Measurements from ENCODE around the gene SLC38A8. TPM values are rescaled to one million over a fixed set of nuclear protein-coding genes. Genes with fewer than 3 reads are reported as not detected.

SLC38A8 gene
- total and polyA plus RNA-seq, 4 donors = 0.28 to 1.4 (median 1.1) TPM

GRCh38 chr16:84009282-84009681, 33.3 kb downstream of the SLC38A8 start:
- H3K36me3 ChIP-seq (ENCODE audit: control insufficient read depth, insufficient read depth, low read length) = no peaks in the 10 kb centered on the region
- H3K27me3 ChIP-seq (ENCODE audit: control insufficient read depth, insufficient read depth, low read length) = no peaks in the 10 kb centered on the region
- peaks cover 9% of the 10 kb centered on the region for H3K4me1 ChIP-seq (ENCODE audit: control insufficient read depth, insufficient read depth, low read length)
- H3K27ac ChIP-seq (ENCODE audit: low read depth, low read length) = no peak overlapping the region
- DNase-seq (ENCODE audit: low read depth in 4 of 6, low spot score in 6 of 6) = no peak
- no peak overlapping the region for H3K4me3 ChIP-seq (ENCODE audit: low read depth, low read length)
- WGBS (ENCODE audit: insufficient coverage) = 94% methylated on average over 6 of the region's 6 CpGs
- H3K9me3 ChIP-seq (ENCODE audit: control insufficient read depth, insufficient read depth, low read length) = no peaks in the 10 kb centered on the region

GRCh38 chr16:84007965-84008364, 34.6 kb downstream of the SLC38A8 start:
- peaks cover 9% of the 10 kb centered on the region for H3K4me1 ChIP-seq (ENCODE audit: control insufficient read depth, insufficient read depth, low read length)
- H3K9me3 ChIP-seq (ENCODE audit: control insufficient read depth, insufficient read depth, low read length) = no peaks in the 10 kb centered on the region
- 51% methylated on average over 3 of the region's 8 CpGs for WGBS (ENCODE audit: insufficient coverage)
- no peak overlapping the region for H3K27ac ChIP-seq (ENCODE audit: low read depth, low read length)
- no peak overlapping the region for H3K4me3 ChIP-seq (ENCODE audit: low read depth, low read length)
- H3K27me3 ChIP-seq (ENCODE audit: control insufficient read depth, insufficient read depth, low read length) = no peaks in the 10 kb centered on the region
- no peaks in the 10 kb centered on the region for H3K36me3 ChIP-seq (ENCODE audit: control insufficient read depth, insufficient read depth, low read length)
- no peak for DNase-seq (ENCODE audit: low read depth in 4 of 6, low spot score in 6 of 6)

DNA sequence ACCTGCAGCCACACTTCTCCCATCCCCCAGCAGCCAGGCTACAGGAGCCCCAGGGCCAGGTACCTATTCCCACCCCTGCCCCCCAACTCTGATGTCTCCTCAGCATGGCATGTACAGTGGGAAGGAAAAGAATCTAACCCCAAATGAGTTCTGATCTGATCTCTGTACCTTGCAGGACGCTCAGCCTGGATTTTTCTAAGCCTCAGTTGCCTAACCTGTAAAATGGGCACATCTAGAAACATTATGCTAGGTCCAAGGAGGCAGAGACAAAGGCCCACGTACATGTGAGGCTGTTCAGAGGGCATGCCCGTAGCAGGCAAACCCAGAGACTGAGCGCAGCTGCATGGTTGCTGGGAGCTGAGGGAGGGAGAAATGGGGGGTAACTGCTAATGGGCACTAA, 35.1 kb downstream of the SLC38A8 start:
- Histone ChIP-seq H3K36me3 (ENCODE audit: control insufficient read depth, insufficient read depth, low read length) (no peaks in the 10 kb centered on the region), H3K4me1 (ENCODE audit: control insufficient read depth, insufficient read depth, low read length) (peaks cover 9% of the 10 kb centered on the region), H3K27me3 (ENCODE audit: control insufficient read depth, insufficient read depth, low read length) (no peaks in the 10 kb centered on the region), H3K9me3 (ENCODE audit: control insufficient read depth, insufficient read depth, low read length) (no peaks in the 10 kb centered on the region), H3K4me3 (ENCODE audit: low read depth, low read length) (no peak overlapping the region), H3K27ac (ENCODE audit: low read depth, low read length) (no peak overlapping the region)
- WGBS (ENCODE audit: insufficient coverage) = 81% methylated on average over 4 of the region's 4 CpGs
- DNase-seq (ENCODE audit: low read depth in 4 of 6, low spot score in 6 of 6) = no peak

DNA sequence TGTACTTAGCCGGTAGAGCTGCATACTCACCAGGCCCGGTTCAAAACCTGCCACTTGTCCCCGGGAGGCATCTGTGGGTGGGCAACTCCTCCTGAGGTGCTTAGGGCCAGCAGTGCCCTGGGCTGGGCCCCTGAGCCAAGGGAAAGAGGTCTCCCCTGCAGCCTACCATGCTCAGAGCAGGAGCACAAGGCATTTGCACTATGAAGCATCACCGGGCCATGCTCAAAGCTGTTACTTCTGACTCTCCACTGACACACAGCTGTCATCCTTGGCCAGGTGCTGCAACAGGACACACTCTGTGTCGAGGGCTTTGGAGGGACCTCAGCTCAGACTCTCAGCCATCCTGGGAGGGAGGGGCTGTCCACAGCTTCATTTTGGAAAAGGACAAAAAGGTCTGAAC, 37.2 kb downstream of the SLC38A8 start:
- no peaks in the 10 kb centered on the region for H3K27me3 ChIP-seq (ENCODE audit: control insufficient read depth, insufficient read depth, low read length)
- no peak for DNase-seq (ENCODE audit: low read depth in 4 of 6, low spot score in 6 of 6)
- no peaks in the 10 kb centered on the region for H3K4me1 ChIP-seq (ENCODE audit: control insufficient read depth, insufficient read depth, low read length)
- no peak overlapping the region for H3K4me3 ChIP-seq (ENCODE audit: low read depth, low read length)
- H3K36me3 ChIP-seq (ENCODE audit: control insufficient read depth, insufficient read depth, low read length) = peaks cover 18% of the 10 kb centered on the region
- H3K9me3 ChIP-seq (ENCODE audit: control insufficient read depth, insufficient read depth, low read length) = no peaks in the 10 kb centered on the region
- no peak overlapping the region for H3K27ac ChIP-seq (ENCODE audit: low read depth, low read length)
- 71% methylated on average over 4 of the region's 5 CpGs for WGBS (ENCODE audit: insufficient coverage)

GRCh38 chr16:84004442-84004841, 38.2 kb downstream of the SLC38A8 start:
- WGBS (ENCODE audit: insufficient coverage) = 84% methylated on average over 7 of the region's 7 CpGs
- no peaks in the 10 kb centered on the region for H3K9me3 ChIP-seq (ENCODE audit: control insufficient read depth, insufficient read depth, low read length)
- peaks cover 2% of the 10 kb centered on the region for H3K4me1 ChIP-seq (ENCODE audit: control insufficient read depth, insufficient read depth, low read length)
- DNase-seq (ENCODE audit: low read depth in 4 of 6, low spot score in 6 of 6) = no peak
- H3K36me3 ChIP-seq (ENCODE audit: control insufficient read depth, insufficient read depth, low read length) = peaks cover 21% of the 10 kb centered on the region
- H3K27ac ChIP-seq (ENCODE audit: low read depth, low read length) = no peak overlapping the region
- H3K4me3 ChIP-seq (ENCODE audit: low read depth, low read length) = no peak overlapping the region
- no peaks in the 10 kb centered on the region for H3K27me3 ChIP-seq (ENCODE audit: control insufficient read depth, insufficient read depth, low read length)

DNA sequence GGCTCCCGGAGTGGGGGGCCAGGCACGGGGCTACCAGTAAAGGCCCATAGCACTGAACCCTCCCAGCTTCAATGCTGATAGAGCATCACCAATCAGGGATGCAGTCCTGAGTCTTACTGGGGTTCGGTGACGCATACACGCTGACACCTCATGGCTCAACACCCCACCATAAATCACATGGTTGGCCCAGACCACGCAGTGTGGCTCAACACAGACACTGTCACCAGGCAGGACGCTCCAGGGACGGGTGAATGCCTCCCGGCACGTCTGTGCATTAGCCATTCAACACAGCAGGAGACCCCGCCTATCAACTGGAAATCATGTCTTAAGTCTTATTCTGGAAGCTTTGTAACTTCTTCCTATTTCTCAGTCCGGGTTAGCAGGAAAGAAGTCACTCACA, 39.6 kb downstream of the SLC38A8 start:
- no peak for DNase-seq (ENCODE audit: low read depth in 4 of 6, low spot score in 6 of 6)
- no peaks in the 10 kb centered on the region for H3K9me3 ChIP-seq (ENCODE audit: control insufficient read depth, insufficient read depth, low read length)
- 53% methylated on average over 12 of the region's 12 CpGs for WGBS (ENCODE audit: insufficient coverage)
- no peak overlapping the region for H3K4me3 ChIP-seq (ENCODE audit: low read depth, low read length)
- H3K4me1 ChIP-seq (ENCODE audit: control insufficient read depth, insufficient read depth, low read length) = peaks cover 9% of the 10 kb centered on the region
- no peak overlapping the region for H3K27ac ChIP-seq (ENCODE audit: low read depth, low read length)
- peaks cover 34% of the 10 kb centered on the region for H3K36me3 ChIP-seq (ENCODE audit: control insufficient read depth, insufficient read depth, low read length)
- H3K27me3 ChIP-seq (ENCODE audit: control insufficient read depth, insufficient read depth, low read length) = no peaks in the 10 kb centered on the region

DNA sequence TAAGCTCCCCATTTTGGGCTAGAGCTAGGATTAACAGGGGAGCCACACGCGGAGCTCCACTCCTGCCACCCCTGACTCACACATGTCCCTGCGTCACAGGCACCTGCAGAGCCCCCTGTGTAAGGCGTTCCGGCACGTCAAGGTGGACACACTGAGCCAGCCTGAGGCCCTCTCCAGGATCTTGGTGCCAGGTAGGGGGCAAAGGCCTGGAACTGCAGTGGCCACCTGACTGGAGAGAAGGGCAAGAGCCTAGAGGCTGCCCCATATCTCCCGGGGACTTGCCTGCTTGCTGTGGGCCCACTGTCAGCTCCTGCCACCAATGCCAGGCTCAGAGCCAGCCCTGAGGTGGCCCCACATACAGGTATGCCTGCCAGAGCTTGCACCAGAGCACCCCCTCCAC, 40.9 kb downstream of the SLC38A8 start:
- H3K36me3 ChIP-seq (ENCODE audit: control insufficient read depth, insufficient read depth, low read length) = peaks cover 40% of the 10 kb centered on the region
- no peak overlapping the region for H3K27ac ChIP-seq (ENCODE audit: low read depth, low read length)
- 93% methylated on average over 7 of the region's 7 CpGs for WGBS (ENCODE audit: insufficient coverage)
- H3K27me3 ChIP-seq (ENCODE audit: control insufficient read depth, insufficient read depth, low read length) = no peaks in the 10 kb centered on the region
- H3K4me3 ChIP-seq (ENCODE audit: low read depth, low read length) = no peak overlapping the region
- H3K9me3 ChIP-seq (ENCODE audit: control insufficient read depth, insufficient read depth, low read length) = no peaks in the 10 kb centered on the region
- H3K4me1 ChIP-seq (ENCODE audit: control insufficient read depth, insufficient read depth, low read length) = peaks cover 15% of the 10 kb centered on the region
- DNase-seq (ENCODE audit: low read depth in 4 of 6, low spot score in 6 of 6) = no peak

- Histone ChIP-seq H3K27me3 (ENCODE audit: control insufficient read depth, insufficient read depth, low read length) (no peaks in the 10 kb centered on the region), H3K36me3 (ENCODE audit: control insufficient read depth, insufficient read depth, low read length) (peaks cover 40% of the 10 kb centered on the region)
- DNase-seq (ENCODE audit: low read depth in 4 of 6, low spot score in 6 of 6) = no peak
Observed at GRCh38 chr16:84000989-84001642, 41.5 kb downstream of the SLC38A8 start.

DNA sequence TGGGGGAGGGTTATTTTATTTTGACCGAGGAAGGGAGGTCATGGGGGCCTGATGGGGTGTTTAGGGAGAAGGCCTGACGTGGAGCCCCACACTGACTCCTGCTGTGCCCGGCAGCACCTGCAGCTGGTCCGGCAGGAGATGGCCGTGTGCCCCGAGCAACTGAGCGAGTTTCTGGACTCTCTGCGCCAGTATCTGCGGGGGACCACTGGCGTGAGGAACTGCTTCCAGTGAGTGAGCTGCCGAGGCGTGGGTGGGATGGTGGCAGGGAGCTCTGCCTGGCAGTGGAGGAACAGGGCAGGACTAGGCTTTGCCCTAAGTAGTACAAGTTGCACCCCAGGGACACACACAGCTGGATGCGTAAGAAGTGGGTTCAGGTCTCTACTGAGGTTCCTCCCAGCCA, 44.5 kb downstream of the SLC38A8 start:
- Histone ChIP-seq H3K27ac (ENCODE audit: low read depth, low read length) (no peak overlapping the region), H3K4me1 (ENCODE audit: control insufficient read depth, insufficient read depth, low read length) (peaks cover 44% of the 10 kb centered on the region), H3K27me3 (ENCODE audit: control insufficient read depth, insufficient read depth, low read length) (no peaks in the 10 kb centered on the region), H3K4me3 (ENCODE audit: low read depth, low read length) (no peak overlapping the region), H3K36me3 (ENCODE audit: control insufficient read depth, insufficient read depth, low read length) (peaks cover 52% of the 10 kb centered on the region), H3K9me3 (ENCODE audit: control insufficient read depth, insufficient read depth, low read length) (no peaks in the 10 kb centered on the region)
- DNase-seq (ENCODE audit: low read depth in 4 of 6, low spot score in 6 of 6) = no peak
- WGBS (ENCODE audit: insufficient coverage) = 89% methylated on average over 12 of the region's 13 CpGs

More at GRCh38 chr16:84000989-84001642, 41.5 kb downstream of the SLC38A8 start:
- no peak overlapping the region for H3K27ac ChIP-seq (ENCODE audit: low read depth, low read length)
- no peaks in the 10 kb centered on the region for H3K9me3 ChIP-seq (ENCODE audit: control insufficient read depth, insufficient read depth, low read length)
- 69% methylated on average over 5 of the region's 13 CpGs for WGBS (ENCODE audit: insufficient coverage)
- H3K4me3 ChIP-seq (ENCODE audit: low read depth, low read length) = no peak overlapping the region
- peaks cover 21% of the 10 kb centered on the region for H3K4me1 ChIP-seq (ENCODE audit: control insufficient read depth, insufficient read depth, low read length)

DNA sequence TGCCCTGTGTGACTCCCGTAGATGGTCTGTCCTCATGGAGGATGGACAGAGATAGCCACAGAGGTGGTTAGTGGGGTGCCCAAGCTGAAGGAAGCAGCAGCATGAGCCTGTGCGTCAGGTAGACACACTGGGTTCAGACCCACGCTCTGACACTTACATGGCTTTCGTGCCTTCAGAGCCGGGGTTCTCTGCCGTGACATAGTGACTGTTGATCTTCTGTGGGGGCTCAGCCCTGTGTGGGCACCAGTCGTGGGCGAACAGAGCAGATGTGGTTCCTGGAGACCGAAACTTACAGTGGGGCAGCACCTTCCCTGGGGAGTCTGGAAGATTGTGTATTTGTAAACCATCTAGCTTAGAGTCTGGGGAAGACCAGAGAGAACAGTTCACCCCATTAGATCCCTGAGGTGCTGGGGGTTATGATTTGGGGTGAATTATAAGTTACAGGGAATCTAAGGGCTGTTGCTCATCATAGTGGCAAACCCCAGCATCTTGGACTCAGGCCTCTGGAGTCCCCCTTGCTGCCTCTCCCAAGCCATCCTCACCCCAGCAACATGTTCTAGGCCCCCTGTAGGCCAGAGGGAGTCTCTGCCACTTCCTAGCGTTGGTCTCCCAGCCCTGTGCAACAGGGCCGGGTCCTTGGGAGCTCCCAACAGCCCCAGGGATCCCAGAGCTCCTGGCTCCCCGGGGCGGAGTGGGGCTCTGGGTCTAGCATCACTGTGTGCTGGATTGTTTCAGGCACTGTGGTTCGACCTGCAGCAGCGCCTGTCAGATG, 45.9 kb downstream of the SLC38A8 start:
- Histone ChIP-seq H3K36me3 (ENCODE audit: control insufficient read depth, insufficient read depth, low read length) (peaks cover 44% of the 10 kb centered on the region), H3K4me3 (ENCODE audit: low read depth, low read length) (no peak overlapping the region), H3K27me3 (ENCODE audit: control insufficient read depth, insufficient read depth, low read length) (no peaks in the 10 kb centered on the region), H3K4me1 (ENCODE audit: control insufficient read depth, insufficient read depth, low read length) (peaks cover 55% of the 10 kb centered on the region), H3K9me3 (ENCODE audit: control insufficient read depth, insufficient read depth, low read length) (no peaks in the 10 kb centered on the region), H3K27ac (ENCODE audit: low read depth, low read length) (no peak overlapping the region)
- DNase-seq (ENCODE audit: low read depth in 4 of 6, low spot score in 6 of 6) = no peak
- WGBS (ENCODE audit: insufficient coverage) = 87% methylated on average over 15 of the region's 15 CpGs
